OCI-LY7 (cell line): ENCODE results near the gene FLRT1.

ENCODE experiments used
- EZH2phosphoT487 ChIP-seq: fragments of 200-600 bp; sonication (generic); IDR thresholded peaks from 2 replicates; pipeline ENCODE4 v1.6.1; 2018; ENCODE audit warnings: low read depth, borderline replicate concordance, mild to moderate bottlenecking, mixed run types, antibody characterized with exemption, low read length, moderate library complexity, mixed read lengths
- TF ChIP-seq, protein P1 (sequence below): fragments of 200-600 bp; sonication (generic); conservative IDR thresholded peaks from 2 replicates; pipeline ENCODE4 v1.5.1; 2014; ENCODE audit warnings: mild to moderate bottlenecking, antibody characterized with exemption, low read length, moderate library complexity, mixed read lengths

DNA sequence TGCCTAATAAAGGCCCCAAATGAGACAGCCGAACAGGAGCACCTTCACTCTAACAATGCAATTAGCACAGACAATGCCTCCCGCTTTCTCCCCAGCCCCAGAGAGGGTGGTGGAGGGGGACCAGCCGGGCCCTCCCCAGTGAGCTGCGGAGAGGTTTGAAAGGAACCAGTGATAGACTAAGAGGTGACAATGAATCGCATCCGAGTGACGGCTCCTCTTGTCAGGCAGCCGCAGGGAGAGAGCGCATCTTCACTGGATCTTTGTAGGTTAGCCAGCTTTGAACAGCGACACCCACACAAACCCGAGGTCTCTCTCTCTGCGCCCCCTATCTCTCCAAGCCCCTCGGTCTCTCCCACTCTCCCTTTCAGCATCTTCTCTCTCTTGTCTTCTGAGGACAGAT, 28.0 kb downstream of the FLRT1 start:
- TF ChIP-seq, protein P1, sequence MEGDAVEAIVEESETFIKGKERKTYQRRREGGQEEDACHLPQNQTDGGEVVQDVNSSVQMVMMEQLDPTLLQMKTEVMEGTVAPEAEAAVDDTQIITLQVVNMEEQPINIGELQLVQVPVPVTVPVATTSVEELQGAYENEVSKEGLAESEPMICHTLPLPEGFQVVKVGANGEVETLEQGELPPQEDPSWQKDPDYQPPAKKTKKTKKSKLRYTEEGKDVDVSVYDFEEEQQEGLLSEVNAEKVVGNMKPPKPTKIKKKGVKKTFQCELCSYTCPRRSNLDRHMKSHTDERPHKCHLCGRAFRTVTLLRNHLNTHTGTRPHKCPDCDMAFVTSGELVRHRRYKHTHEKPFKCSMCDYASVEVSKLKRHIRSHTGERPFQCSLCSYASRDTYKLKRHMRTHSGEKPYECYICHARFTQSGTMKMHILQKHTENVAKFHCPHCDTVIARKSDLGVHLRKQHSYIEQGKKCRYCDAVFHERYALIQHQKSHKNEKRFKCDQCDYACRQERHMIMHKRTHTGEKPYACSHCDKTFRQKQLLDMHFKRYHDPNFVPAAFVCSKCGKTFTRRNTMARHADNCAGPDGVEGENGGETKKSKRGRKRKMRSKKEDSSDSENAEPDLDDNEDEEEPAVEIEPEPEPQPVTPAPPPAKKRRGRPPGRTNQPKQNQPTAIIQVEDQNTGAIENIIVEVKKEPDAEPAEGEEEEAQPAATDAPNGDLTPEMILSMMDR, result no peak
- no peak for TF ChIP-seq EZH2phosphoT487
